SK-N-SH (cell line): ENCODE results near the gene REEP1. TPM values are rescaled to one million over a fixed set of nuclear protein-coding genes. Genes with fewer than 3 reads are reported as not detected.

Source experiments
- CTCF ChIA-PET: fragments of 300-600, 350-600 bp; formaldehyde crosslinking; extraction: SDS; loops from one replicate; lab custom pipeline; 2021; lab: Yijun Ruan, JAX
- POLR2A ChIA-PET: fragments of 350-600 bp; sonication (Branson Sonifier 250); formaldehyde crosslinking; extraction: SDS; loops from one replicate; lab custom pipeline; 2020; ENCODE audit warnings: antibody characterized with exemption, inconsistent platforms; lab: Yijun Ruan, JAX
- DNase-seq: peaks from one replicate; pipeline ENCODE4 v3.0.0; 2012
- H2AFZ ChIP-seq: fragments of 200-600 bp; sonication (generic); 2 replicates; pipeline ENCODE4 v1.8.1; 2016; ENCODE audit warnings: antibody characterized with exemption, mild to moderate bottlenecking, low read depth
- H3F3A ChIP-seq: fragments of 200-600 bp; sonication (generic); replicated peaks from 2 replicates; pipeline ENCODE3; 2016; ENCODE audit warnings: antibody characterized with exemption, mild to moderate bottlenecking; ENCODE audit not compliant: insufficient read depth
- H3K27ac ChIP-seq, 2 experiments: fragments of 200-500 bp in 1 of 2; fragments of 200-600 bp in 1 of 2; sonication (Bioruptor generic) in 1 of 2; sonication (generic), shearing (Covaris generic) in 1 of 2; 2 replicates each; pipeline versions ENCODE4 v1.5.1 to v1.6.1; 2014 to 2016; ENCODE audit warnings: low read depth in 2 of 2, inconsistent platforms in 1 of 2, low read length in 1 of 2, mild to moderate bottlenecking in 1 of 2, mixed read lengths in 1 of 2
- H3K27me3 ChIP-seq: fragments of 200-600 bp; sonication (generic), shearing (Covaris generic); 2 replicates; pipeline ENCODE4 v1.6.1; 2016; ENCODE audit warnings: mixed run types; ENCODE audit not compliant: insufficient read depth
- H3K36me3 ChIP-seq, 2 experiments: fragments of 200-500 bp in 1 of 2; fragments of 200-600 bp in 1 of 2; sonication (Bioruptor generic) in 1 of 2; sonication (generic) in 1 of 2; replicated peaks in 1 of 2; 2 replicates each; pipeline versions ENCODE3 to v1.5.1; 2014 to 2016; ENCODE audit warnings: low read length in 1 of 2, mild to moderate bottlenecking in 1 of 2; ENCODE audit not compliant: insufficient read depth in 2 of 2, control insufficient read depth in 1 of 2
- H3K4me1 ChIP-seq, 2 experiments: fragments of 200-500 bp in 1 of 2; fragments of 200-600 bp in 1 of 2; sonication (Bioruptor generic) in 1 of 2; sonication (generic), shearing (Covaris generic) in 1 of 2; 2 replicates each; pipeline versions ENCODE4 v1.5.1 to v1.6.1; 2014 to 2016; ENCODE audit warnings: low read depth in 1 of 2, low read length in 1 of 2, mixed run types in 1 of 2; ENCODE audit not compliant: insufficient read depth in 2 of 2, control insufficient read depth in 1 of 2
- H3K4me2 ChIP-seq: fragments of 200-600 bp; sonication (generic), shearing (Covaris generic); 2 replicates; pipeline ENCODE4 v1.6.1; 2017; ENCODE audit warnings: mixed run types
- H3K4me3 ChIP-seq, 2 experiments: fragments of 200-500 bp in 1 of 2; fragments of 200-600 bp in 1 of 2; sonication (Bioruptor generic) in 1 of 2; sonication (generic), shearing (Covaris generic) in 1 of 2; 2 replicates each; pipeline versions ENCODE4 v1.5.1 to v1.8.1; 2014 to 2016; ENCODE audit warnings: low read depth in 2 of 2, inconsistent platforms in 1 of 2, low read length in 1 of 2, mild to moderate bottlenecking in 1 of 2, mixed read lengths in 1 of 2, moderate library complexity in 1 of 2
- H3K79me2 ChIP-seq: fragments of 200-600 bp; sonication (generic); 2 replicates; pipeline ENCODE4 v1.8.1; 2017; ENCODE audit warnings: mild to moderate bottlenecking; ENCODE audit not compliant: insufficient read depth
- H3K9ac ChIP-seq: fragments of 200-600 bp; sonication (generic); 2 replicates; pipeline ENCODE4 v1.6.1; 2017; ENCODE audit warnings: mixed run types
- H3K9me2 ChIP-seq: fragments of 200-600 bp; sonication (generic); 2 replicates; pipeline ENCODE4 v1.6.1; 2017; ENCODE audit warnings: mixed run types
- H3K9me3 ChIP-seq: fragments of 200-600 bp; sonication (generic); 2 replicates; pipeline ENCODE4 v1.6.1; 2017; ENCODE audit warnings: mixed run types, mild to moderate bottlenecking, moderate library complexity
- H4K20me1 ChIP-seq: fragments of 200-600 bp; sonication (generic); 2 replicates; pipeline ENCODE4 v1.6.1; 2017; ENCODE audit warnings: mild to moderate bottlenecking, mixed run types; ENCODE audit not compliant: insufficient read depth
- CHD2 ChIP-seq: fragments of 150-350 bp; IDR thresholded peaks from 2 replicates; pipeline ENCODE4 v1.6.1; 2018; ENCODE audit warnings: low read length; ENCODE audit not compliant: partially characterized antibody
- EP300 ChIP-seq, 2 experiments: IDR thresholded peaks; 2 replicates each; pipeline versions ENCODE4 v1.4.0 to v1.6.1; 2012; ENCODE audit warnings: borderline replicate concordance in 1 of 2, low read depth in 1 of 2, low read length in 1 of 2
- EZH2phosphoT487 ChIP-seq: fragments of 200-600 bp; sonication (generic); IDR thresholded peaks from 2 replicates; pipeline ENCODE4 v1.6.1; 2017; ENCODE audit warnings: low read depth, mixed run types, mild to moderate bottlenecking, antibody characterized with exemption, moderate library complexity, borderline replicate concordance
- FOSL2 ChIP-seq: IDR thresholded peaks from 2 replicates; pipeline ENCODE4 v1.4.0; 2012; ENCODE audit warnings: low read depth, mild to moderate bottlenecking, moderate library complexity, borderline replicate concordance
- FOXJ3 ChIP-seq: sonication (generic); formaldehyde crosslinking; IDR thresholded peaks from 2 replicates; pipeline ENCODE4 v1.5.1; 2020; ENCODE audit warnings: mild to moderate bottlenecking, missing genetic modification reagents
- FOXM1 ChIP-seq: IDR thresholded peaks from 2 replicates; pipeline ENCODE4 v1.4.0; 2012; ENCODE audit warnings: low read depth, mild to moderate bottlenecking
- GABPA ChIP-seq: IDR thresholded peaks from 2 replicates; pipeline ENCODE4 v1.4.0; 2012; ENCODE audit warnings: low read depth, mild to moderate bottlenecking
- GATA2 ChIP-seq: sonication (generic); formaldehyde crosslinking; IDR thresholded peaks from 2 replicates; pipeline ENCODE4 v1.5.0; 2020; ENCODE audit warnings: mild to moderate bottlenecking, missing genetic modification reagents
- JUND ChIP-seq: IDR thresholded peaks from 2 replicates; pipeline ENCODE4 v1.4.0; 2012
- POLR2AphosphoS5 ChIP-seq: IDR thresholded peaks from 2 replicates; pipeline ENCODE4 v1.6.1; 2012; ENCODE audit warnings: low read depth, low read length
- RAD21 ChIP-seq: IDR thresholded peaks from 2 replicates; pipeline ENCODE4 v1.6.1; 2012; ENCODE audit warnings: mild to moderate bottlenecking, low read length
- RFX5 ChIP-seq: IDR thresholded peaks from 2 replicates; pipeline ENCODE4 v1.6.1; 2012; ENCODE audit warnings: mild to moderate bottlenecking, improper control_type of control experiment, low read length
- SMC3 ChIP-seq: IDR thresholded peaks from 2 replicates; pipeline ENCODE4 v1.6.1; 2012; ENCODE audit warnings: low read depth, low read length, improper control_type of control experiment
- TCF12 ChIP-seq: IDR thresholded peaks from 2 replicates; pipeline ENCODE4 v1.4.0; 2012
- TEAD4 ChIP-seq: IDR thresholded peaks from 2 replicates; pipeline ENCODE4 v1.4.0; 2012; ENCODE audit warnings: mild to moderate bottlenecking, borderline replicate concordance; ENCODE audit not compliant: insufficient read depth
- YY1 ChIP-seq: IDR thresholded peaks from 2 replicates; pipeline ENCODE4 v1.4.0; 2012; ENCODE audit warnings: low read depth, mild to moderate bottlenecking
- WGBS: methylation state at CpG from one replicate; pipeline ENCODE4 v1.1.6; 2017; ENCODE audit warnings: low lambda C conversion rate; 5-methylcytosine and 5-hydroxymethylcytosine counted together
- polyA plus RNA-seq, 3 experiments: library from polyadenylated mRNA; depleted of rRNA; stranded (reverse); fragments of >200 nt; gene quantifications; 2 replicates each; pipeline ENCODE4 v1.2.3, GENCODE V29; 2012
- TF ChIP-seq, protein P1 (sequence below): IDR thresholded peaks from 2 replicates; pipeline ENCODE4 v1.4.0; 2012; ENCODE audit warnings: low read depth, borderline replicate concordance
- TF ChIP-seq, protein P2 (sequence below): fragments of 150-350 bp; IDR thresholded peaks from 2 replicates; pipeline ENCODE4 v1.6.1; 2016; ENCODE audit warnings: mild to moderate bottlenecking, low read depth, low read length
- TF ChIP-seq, protein P3 (sequence below): fragments of 150-350 bp; IDR thresholded peaks from 2 replicates; pipeline ENCODE4 v1.6.1; 2017; ENCODE audit warnings: antibody characterized with exemption, low read length, low read depth, borderline replicate concordance
- TF ChIP-seq, protein P4 (sequence below): IDR thresholded peaks from 2 replicates; pipeline ENCODE4 v1.4.0; 2012; ENCODE audit warnings: low read depth, borderline replicate concordance
- TF ChIP-seq, protein P5 (sequence below): fragments of 200-600 bp; sonication (generic); IDR thresholded peaks from 2 replicates; pipeline ENCODE4 v1.6.1; 2017; ENCODE audit warnings: antibody characterized with exemption, mild to moderate bottlenecking, moderate library complexity

REEP1 gene
- polyA plus RNA-seq, 1 of the 3 experiments (the other 2 are of a cell fraction), result 0.13 TPM

GRCh38 chr2:86231680-86232372, 105.6 kb downstream of the REEP1 start:
- no peak for DNase-seq
- no peaks in the 10 kb centered on the region for H3F3A ChIP-seq
- TF ChIP-seq YY1, result no peak
- TF ChIP-seq JUND, result no peak
- no peak for TF ChIP-seq TEAD4
- TF ChIP-seq GABPA, result no peak
- no peak for TF ChIP-seq POLR2AphosphoS5
- H3K9ac ChIP-seq, result no peak overlapping the region
- ChIA-PET POLR2A (no interaction called here), CTCF (interaction anchor here (2.2 kb wide), 1 partner anchor 11 kb away, joined by 10 read pairs; no protein-coding TSS in a partner anchor)
- no peaks in the 10 kb centered on the region for H4K20me1 ChIP-seq
- no peak overlapping the region for H3K27ac ChIP-seq
- H3K79me2 ChIP-seq, result no peaks in the 10 kb centered on the region
- peaks cover 0 to 7% of the 10 kb centered on the region in 2 experiments; a peak in 1 of 4 replicates for H3K4me1 ChIP-seq
- WGBS, result 80% methylated on average over 8 of the region's 13 CpGs
- no peaks in the 10 kb centered on the region for H3K9me3 ChIP-seq
- H3K36me3 ChIP-seq, result no peaks in the 10 kb centered on the region
- H3K4me2 ChIP-seq, result no peak overlapping the region
- no peaks in the 10 kb centered on the region for H3K9me2 ChIP-seq
- H2AFZ ChIP-seq, result no peak overlapping the region
- H3K4me3 ChIP-seq, result no peak overlapping the region
- H3K27me3 ChIP-seq, result no peaks in the 10 kb centered on the region

GRCh38 chr2:86230961-86231360, 106.5 kb downstream of the REEP1 start:
- ChIA-PET POLR2A (interaction anchor here (0.6 kb wide), 1 partner anchor 69 kb away, joined by 6 read pairs; no protein-coding TSS in a partner anchor), CTCF (interaction anchor here (2.6 kb wide), 1 partner anchor 10 kb away, joined by 13 read pairs; no protein-coding TSS in a partner anchor)
- Histone ChIP-seq H3K4me3 (no peak overlapping the region), H3K27me3 (no peaks in the 10 kb centered on the region), H3K9me3 (no peaks in the 10 kb centered on the region), H3K36me3 (no peaks in the 10 kb centered on the region), H3K9me2 (no peaks in the 10 kb centered on the region), H4K20me1 (no peaks in the 10 kb centered on the region), H3K79me2 (no peaks in the 10 kb centered on the region), H3K4me1 (peaks cover 0 to 7% of the 10 kb centered on the region in 2 experiments; a peak in 1 of 4 replicates), H2AFZ (no peak overlapping the region), H3K27ac (no peak overlapping the region), H3K4me2 (no peak overlapping the region), H3F3A (no peaks in the 10 kb centered on the region), H3K9ac (no peak overlapping the region)
- DNase-seq, result no peak
- 88% methylated on average over 3 of the region's 5 CpGs for WGBS
- no peak for TF ChIP-seq FOXM1
- no peak for TF ChIP-seq FOSL2
- no peak for TF ChIP-seq FOXJ3 (CRISPR knock-in tag)
- TF ChIP-seq GATA2 (CRISPR knock-in tag), result no peak
- no peak for TF ChIP-seq TCF12
- TF ChIP-seq, protein P1, sequence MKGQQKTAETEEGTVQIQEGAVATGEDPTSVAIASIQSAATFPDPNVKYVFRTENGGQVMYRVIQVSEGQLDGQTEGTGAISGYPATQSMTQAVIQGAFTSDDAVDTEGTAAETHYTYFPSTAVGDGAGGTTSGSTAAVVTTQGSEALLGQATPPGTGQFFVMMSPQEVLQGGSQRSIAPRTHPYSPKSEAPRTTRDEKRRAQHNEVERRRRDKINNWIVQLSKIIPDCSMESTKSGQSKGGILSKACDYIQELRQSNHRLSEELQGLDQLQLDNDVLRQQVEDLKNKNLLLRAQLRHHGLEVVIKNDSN, result no peak
- TF ChIP-seq, protein P2, sequence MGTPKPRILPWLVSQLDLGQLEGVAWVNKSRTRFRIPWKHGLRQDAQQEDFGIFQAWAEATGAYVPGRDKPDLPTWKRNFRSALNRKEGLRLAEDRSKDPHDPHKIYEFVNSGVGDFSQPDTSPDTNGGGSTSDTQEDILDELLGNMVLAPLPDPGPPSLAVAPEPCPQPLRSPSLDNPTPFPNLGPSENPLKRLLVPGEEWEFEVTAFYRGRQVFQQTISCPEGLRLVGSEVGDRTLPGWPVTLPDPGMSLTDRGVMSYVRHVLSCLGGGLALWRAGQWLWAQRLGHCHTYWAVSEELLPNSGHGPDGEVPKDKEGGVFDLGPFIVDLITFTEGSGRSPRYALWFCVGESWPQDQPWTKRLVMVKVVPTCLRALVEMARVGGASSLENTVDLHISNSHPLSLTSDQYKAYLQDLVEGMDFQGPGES, result no peak
- TF ChIP-seq CHD2, result no peak
- TF ChIP-seq EZH2phosphoT487, result no peak
- TF ChIP-seq, protein P3, sequence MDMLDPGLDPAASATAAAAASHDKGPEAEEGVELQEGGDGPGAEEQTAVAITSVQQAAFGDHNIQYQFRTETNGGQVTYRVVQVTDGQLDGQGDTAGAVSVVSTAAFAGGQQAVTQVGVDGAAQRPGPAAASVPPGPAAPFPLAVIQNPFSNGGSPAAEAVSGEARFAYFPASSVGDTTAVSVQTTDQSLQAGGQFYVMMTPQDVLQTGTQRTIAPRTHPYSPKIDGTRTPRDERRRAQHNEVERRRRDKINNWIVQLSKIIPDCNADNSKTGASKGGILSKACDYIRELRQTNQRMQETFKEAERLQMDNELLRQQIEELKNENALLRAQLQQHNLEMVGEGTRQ, result no peak
- TF ChIP-seq, protein P4, sequence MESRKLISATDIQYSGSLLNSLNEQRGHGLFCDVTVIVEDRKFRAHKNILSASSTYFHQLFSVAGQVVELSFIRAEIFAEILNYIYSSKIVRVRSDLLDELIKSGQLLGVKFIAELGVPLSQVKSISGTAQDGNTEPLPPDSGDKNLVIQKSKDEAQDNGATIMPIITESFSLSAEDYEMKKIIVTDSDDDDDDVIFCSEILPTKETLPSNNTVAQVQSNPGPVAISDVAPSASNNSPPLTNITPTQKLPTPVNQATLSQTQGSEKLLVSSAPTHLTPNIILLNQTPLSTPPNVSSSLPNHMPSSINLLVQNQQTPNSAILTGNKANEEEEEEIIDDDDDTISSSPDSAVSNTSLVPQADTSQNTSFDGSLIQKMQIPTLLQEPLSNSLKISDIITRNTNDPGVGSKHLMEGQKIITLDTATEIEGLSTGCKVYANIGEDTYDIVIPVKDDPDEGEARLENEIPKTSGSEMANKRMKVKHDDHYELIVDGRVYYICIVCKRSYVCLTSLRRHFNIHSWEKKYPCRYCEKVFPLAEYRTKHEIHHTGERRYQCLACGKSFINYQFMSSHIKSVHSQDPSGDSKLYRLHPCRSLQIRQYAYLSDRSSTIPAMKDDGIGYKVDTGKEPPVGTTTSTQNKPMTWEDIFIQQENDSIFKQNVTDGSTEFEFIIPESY, result no peak
- no peak for TF ChIP-seq EP300 (IDR thresholded peaks at IDR 0.05; ENCODE audit: borderline replicate concordance in 1 of 2, low read depth in 1 of 2, low read length in 1 of 2)
- TF ChIP-seq RAD21, result no peak
- no peak for TF ChIP-seq POLR2AphosphoS5
- TF ChIP-seq, protein P5, sequence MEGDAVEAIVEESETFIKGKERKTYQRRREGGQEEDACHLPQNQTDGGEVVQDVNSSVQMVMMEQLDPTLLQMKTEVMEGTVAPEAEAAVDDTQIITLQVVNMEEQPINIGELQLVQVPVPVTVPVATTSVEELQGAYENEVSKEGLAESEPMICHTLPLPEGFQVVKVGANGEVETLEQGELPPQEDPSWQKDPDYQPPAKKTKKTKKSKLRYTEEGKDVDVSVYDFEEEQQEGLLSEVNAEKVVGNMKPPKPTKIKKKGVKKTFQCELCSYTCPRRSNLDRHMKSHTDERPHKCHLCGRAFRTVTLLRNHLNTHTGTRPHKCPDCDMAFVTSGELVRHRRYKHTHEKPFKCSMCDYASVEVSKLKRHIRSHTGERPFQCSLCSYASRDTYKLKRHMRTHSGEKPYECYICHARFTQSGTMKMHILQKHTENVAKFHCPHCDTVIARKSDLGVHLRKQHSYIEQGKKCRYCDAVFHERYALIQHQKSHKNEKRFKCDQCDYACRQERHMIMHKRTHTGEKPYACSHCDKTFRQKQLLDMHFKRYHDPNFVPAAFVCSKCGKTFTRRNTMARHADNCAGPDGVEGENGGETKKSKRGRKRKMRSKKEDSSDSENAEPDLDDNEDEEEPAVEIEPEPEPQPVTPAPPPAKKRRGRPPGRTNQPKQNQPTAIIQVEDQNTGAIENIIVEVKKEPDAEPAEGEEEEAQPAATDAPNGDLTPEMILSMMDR, result no peak
- TF ChIP-seq JUND, result no peak
- TF ChIP-seq SMC3, result no peak
- TF ChIP-seq RFX5, result no peak
- no peak for TF ChIP-seq YY1
